Activated gamma-delta T cell (primary cell): ENCODE results near the gene COG5.
"Not testable (repeated sequence)": the region's sequence is repeated elsewhere in the genome, so short reads cannot be mapped to it uniquely, and the experiment has no call there.

ENCODE experiments used
- DNase-seq: peaks from one replicate; lab custom pipeline; 2025; lab: John Stamatoyannopoulos, UW

Gene COG5

DNA sequence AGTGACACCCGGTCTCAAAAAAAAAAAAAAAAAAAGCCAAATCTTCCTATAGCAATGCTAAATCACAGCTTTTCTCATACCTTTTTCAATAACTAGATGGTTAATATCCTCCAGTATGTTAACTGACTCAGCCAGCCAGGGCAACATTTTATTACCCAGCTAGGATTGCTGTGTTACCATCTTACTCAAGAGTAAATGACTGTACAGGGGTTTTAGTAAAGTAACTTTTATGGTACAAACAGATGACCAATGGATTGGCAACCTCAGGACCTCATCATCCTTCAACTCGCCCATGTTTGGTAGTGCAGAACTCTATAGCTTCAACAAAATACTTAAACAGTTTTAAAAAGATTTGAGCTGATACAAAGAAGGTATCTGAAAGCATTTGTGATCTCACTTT is 335.4 kb downstream of the COG5 start:
- no peak for DNase-seq

DNA sequence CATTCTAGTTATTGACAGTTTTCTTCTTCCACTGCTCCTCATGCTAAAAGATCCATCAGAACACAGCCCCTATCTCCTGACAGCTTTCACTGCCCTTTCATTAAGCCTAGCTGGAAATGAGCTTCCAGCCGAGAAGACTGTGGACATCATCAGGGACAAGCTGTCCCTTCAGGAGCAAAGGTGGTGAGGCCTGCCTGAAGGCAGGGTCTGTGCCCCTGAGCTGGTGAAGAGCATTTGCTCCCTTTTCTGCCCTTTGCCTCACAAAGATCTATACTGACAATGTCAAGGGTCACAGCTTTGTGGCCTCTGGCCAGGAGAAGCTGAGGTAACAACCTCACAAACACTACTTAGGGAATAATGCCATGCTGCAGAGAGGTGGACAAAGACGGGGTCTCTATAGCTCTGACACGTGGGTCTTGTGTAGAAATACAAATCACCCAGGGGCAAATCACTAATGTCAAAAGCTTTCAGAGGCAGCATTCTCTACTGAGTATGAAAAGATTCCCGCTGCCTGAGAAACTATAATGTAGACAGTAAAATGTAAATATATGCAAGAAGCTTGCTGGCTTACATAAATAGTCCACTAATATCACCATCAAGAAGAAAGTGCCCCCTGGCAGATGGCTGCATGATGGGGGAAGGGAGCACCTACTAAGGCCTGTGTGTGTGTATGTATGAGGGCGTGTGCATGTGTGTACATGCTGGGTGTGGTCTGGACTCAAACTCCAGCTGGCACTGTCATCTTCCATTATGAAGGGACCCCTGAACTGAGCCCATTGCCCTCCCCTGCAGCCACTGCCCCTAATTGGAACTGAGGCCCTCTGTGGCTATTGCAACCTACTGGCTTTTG is 339.1 kb downstream of the COG5 start:
- no peak for DNase-seq

- not testable (repeated sequence) for DNase-seq
Observed at GRCh38 chr7:107220806-107221205, 342.9 kb downstream of the COG5 start.

GRCh38 chr7:107220356-107220755 is 343.4 kb downstream of the COG5 start:
- DNase-seq, result no peak

DNA sequence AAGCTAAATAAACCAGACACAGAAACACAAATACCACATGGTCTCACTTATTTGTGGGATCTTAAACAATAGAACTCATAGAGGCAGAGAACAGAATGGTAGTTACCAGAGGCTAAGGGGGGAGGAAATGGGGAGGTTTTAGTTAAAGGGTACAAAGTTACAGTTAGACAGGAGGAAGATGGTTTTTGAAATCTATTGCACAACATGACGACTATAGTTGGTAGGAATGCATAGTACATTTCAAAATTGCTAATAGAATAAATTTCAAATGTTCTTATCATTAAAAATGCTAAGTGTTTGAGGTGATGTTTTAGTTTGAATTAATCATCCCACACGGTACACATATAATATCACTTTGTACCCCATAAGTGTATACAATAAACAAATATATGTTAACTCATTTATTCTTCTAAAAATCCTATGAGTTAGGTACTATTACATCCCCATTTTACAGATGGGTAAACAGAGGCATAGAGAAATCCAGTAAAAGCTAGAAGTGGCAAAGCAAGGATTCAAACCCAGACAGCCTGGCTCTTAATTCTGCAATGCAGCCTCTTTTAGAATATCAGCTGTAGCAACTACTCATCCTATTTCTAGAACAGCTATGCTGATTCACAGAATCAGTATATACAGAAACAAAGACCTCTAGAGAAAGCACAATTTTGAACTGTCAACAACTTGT is 344.0 kb downstream of the COG5 start:
- DNase-seq, result no peak

DNA sequence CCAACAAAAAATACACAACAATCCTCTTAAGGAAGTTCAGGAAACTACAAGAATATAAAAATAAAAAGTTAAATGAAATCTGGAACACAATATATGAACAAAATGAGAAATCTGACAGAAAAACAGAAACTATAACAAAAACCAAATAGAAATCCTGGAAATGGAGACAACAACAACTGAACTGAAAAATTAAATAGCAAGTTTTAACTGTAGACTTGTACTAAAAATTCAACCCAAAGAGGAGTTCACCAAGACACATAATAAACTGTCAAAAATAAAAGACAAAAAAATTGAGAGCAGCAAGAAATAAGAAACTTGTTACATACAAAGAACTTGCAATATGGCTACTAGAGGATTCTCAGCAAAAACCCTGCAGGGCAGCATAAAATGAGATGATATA is 349.8 kb downstream of the COG5 start:
- DNase-seq, result no peak

DNA sequence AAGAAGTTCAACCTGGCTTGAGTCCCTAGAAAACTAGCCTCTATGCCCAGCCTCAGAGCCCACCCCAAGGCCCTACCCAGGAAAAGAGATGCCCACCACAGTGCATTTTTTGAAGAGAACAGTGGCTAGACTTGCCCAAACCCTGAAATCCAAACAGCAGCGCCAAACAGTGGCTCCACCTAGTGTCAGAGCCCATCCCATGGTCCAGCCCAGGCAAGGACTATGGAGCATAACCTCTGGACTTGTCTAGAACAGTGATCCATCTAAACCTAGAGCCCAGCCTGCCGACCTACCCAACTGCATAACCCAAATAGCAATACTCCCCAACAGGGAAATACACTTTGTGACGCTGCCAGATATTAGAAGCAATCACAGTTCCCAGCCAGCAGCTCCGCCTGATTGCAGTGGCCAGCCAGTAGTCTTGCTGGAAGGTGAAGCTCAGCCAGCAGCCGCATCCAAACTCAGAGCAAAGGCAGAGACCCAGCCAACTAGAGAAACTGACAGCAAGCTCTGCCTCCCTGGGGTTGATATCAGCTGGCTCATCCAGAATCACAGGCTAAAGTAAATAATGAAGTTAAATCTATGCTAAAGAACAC is 350.4 kb downstream of the COG5 start:
- DNase-seq, result no peak

DNA sequence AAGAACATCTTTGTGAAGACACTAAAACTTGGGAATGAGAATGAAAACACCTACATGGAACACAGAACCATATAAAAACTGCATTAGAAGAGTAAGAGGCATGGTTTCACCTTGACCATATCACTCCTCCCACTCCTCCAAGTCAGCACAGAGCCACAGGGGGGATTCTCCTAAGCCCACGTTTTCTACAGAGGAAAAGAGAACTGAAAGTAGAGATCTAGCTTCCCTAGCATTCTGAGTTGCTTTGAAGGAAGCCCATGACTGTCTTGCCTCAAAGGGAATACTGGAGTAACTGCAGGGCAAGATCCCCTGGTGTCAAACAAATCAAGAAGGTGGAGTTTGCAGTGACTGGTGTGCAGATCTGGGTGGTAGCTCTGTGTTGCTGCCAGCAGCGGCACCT is 351.0 kb downstream of the COG5 start:
- DNase-seq, result no peak

DNA sequence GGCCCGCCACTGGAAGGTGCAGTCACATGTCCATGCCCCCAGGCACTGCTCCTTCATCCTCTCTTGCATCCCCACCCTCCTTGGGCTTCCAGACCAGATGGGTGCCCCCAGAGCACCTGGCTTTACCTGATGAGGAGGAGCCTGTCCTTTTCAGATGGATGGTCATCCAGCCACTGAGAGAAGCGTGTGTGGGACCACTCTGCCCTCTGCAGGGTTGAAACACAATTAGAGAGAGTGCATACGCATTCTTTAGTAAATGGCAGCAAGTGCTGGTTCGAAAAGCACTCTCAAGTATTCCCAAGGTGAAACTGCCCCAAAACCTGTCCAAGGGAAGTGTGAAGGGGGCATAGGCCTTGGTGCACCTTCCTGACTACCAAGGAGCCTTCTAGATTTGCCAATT is 353.3 kb downstream of the COG5 start:
- DNase-seq, result no peak

DNA sequence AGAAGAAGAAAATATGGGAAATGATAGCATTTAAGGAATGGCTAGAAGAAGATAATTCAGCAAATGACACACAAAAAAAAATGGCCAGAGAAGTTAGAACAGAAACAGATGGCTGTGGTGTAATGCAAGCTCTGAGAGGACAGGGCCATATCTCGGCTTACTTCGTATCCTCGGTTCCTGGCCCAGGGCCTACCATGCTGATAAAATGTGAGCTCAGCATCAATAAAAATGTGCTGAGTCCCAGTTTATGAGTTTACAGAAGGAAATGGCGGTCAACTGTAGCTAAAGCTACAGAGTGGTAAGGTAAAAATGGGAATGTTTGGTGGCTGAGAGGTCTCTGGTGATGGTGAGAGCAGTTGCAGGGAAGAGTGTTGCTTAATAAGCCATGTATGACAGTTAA is 354.2 kb downstream of the COG5 start:
- no peak for DNase-seq

DNA sequence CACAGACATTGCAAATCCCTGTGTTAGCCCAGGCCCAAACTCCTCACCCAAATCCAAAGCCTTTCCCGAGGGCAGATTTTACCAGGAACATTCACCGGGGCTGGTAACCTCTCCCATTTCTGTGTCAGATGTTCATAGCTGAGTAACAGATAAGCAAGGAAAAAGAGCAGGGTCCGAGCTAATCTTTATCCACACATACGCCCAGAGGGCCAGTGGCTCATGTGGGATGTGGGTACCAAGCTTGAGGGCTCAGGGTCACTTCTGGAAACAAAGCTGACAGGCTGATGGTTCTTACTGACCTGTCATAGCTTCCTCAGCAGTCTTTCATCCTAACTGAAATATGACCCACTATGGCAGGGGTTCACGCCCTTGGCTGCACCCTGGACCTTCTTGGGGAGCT is 355.2 kb downstream of the COG5 start:
- no peak for DNase-seq

DNA sequence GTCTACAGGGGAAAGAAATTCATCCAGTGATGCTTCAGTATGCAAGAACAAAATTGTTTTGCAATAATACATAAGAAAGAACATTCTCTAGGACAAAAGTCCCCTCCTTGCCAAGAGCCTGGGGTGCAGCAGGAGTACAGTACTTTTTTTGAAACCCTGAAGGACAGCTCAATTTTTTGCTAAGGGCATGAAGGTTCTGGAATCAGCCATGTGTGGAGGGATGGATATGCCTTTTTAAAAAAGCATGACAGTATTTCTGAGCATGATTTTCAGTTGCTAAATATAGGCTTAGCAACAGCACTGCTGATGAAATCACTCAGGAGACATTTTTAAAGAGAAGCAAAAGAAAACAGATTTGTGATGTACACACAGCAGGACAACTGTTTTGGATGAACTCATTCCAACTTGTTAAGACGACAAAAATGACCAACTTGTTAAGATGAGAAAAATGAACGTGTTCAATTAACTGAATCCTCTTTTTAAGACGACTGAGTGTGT is 355.6 kb downstream of the COG5 start:
- no peak for DNase-seq

- no peak for DNase-seq
Observed at GRCh38 chr7:107207459-107207858, 356.3 kb downstream of the COG5 start.

- DNase-seq, result no peak
Observed at GRCh38 chr7:107206706-107207105, 357.0 kb downstream of the COG5 start.

DNA sequence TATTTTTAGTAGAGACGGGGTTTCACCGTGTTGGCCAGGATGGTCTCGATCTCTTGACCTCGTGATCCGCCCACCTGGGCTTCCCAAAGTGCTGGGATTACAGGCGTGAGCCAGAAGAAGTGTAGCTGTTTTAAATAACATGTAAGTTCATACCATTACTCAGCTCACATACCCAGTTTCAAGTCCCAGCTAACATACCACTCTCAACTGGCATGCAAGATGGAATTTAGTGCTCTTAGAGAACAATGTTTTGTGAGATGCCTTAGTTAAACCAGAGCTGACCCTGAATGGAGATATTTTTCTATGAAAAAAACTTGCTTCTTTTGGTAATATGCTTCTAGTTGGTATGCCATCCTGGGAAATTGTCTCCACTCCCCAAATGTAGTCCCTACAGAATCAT is 357.6 kb downstream of the COG5 start:
- DNase-seq, result no peak

- DNase-seq, result no peak
Observed at GRCh38 chr7:107203607-107204006, 360.1 kb downstream of the COG5 start.

DNA sequence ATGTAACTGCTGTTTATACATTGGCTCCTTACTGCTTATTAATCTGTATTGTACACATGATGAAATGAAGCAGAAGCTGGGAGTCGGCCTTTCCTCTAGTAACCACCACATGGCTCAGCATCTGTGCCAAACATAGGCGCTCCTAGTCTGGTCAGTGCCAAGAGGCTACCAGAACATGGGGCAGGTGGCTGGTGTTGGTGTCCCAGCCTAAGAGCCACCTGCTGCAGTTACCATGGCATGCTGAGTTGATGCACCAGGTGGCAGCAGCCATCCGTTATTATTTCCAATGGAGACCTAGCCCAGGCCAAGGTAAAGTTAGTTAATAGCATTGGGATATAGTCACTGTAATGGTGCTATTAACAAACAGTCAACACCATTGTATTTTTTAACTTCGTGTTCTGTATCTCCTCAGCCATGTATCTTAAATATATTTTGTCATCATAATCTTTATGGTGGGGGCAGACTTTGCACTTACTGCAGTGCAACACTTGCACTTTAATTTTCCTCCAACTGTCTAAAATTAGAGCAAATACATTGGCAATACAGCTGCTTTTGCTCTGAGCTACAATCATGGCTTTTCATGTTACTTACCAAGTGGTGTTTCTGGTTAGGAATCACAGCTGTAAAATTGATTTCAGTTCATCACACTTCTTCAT is 361.8 kb downstream of the COG5 start:
- DNase-seq, result no peak

DNA sequence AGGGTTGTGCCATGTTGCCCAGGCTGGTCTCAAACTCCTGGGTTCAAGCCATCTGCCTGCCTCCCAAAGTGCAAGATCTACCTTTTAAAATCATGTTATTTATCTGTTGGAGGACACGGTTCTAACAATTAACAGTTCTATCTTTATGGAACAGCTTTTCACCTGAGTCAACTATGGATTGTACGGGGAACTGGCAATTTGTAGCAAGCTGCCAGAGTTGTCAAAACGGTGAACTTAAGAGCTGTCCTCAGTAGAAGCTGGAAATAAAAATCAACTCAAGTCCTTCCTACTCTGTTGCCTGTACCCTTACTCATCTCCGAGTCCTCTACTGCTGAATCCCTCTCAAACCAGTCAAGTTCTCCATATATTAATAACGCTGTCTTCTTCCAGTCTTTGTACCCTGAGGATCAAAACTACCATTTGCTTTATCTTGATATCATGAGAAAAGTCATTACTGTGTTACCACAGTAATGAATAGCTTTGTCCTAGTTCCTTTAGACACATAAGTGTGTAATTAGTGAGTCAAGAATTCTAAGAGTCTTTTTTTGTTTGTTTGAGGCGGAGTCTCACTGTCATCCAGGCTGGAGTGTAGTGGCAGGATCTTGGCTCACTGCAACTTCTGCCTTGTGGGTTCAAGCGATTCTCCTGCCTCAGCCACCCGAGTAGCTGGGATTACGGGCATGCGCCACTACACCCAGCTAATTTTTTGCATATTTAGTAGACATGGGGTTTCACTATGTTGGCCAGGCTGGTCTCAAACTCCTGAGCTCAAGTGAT is 366.7 kb downstream of the COG5 start:
- DNase-seq, result no peak

GRCh38 chr7:107194052-107194451 is 369.7 kb downstream of the COG5 start:
- no peak for DNase-seq

GRCh38 chr7:107190090-107190489 is 373.6 kb downstream of the COG5 start:
- no peak for DNase-seq

DNA sequence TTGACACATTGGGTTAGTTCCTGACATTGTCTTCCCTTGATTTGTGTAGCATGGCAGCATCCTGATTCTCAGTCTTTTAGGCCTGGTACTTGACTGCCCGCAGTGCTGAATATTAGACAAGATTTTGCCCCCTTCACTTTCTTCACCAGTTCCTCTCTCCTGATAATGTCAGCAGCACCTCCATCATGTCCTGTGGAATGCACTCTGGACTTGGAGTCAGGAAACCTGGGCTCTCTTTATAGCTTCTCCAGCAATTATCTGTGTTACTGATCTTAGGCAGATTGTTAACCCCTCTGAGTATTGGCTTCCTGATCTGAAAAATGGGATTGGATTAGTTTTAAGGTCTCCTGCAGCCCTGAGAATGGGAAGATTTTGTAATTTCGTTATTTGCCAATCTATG is 375.9 kb downstream of the COG5 start:
- DNase-seq, result no peak

DNA sequence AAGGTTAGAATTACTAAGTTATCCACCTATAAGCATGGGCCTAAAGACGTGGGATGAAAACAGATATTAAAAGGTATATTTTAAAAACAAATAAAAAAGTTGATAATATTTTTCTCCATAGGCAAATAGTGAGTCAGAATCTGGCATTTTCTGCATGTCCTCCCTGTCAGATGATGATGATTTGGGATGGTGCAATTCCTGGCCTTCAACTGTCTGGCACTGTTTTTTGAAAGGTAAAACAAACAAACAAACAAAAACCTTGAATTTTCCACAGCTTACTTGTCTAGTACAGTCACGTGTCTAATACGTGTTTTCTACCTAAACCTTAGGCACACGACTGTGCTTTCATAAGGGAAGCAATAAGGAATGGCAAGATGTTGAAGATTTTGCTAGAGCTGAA is 377.5 kb downstream of the COG5 start:
- no peak for DNase-seq
